GM23338 (cell line): ENCODE results near the gene CLASRP. TPM values are rescaled to one million over a fixed set of nuclear protein-coding genes. Genes with fewer than 3 reads are reported as not detected.

Experiments used
- ATAC-seq: fragments of 200-7000 bp; cut with Tn5 transposase; 3 replicates; pipeline ENCODE4 v1.9.1; 2020
- DNase-seq: peaks from one replicate; pipeline ENCODE4 v3.0.0-alpha.2; 2015; ENCODE audit warnings: low spot score
- H2AFZ ChIP-seq: fragments of 200-600 bp; sonication (generic); 2 replicates; pipeline ENCODE4 v1.8.0; 2016; ENCODE audit warnings: antibody characterized with exemption, mild to moderate bottlenecking, moderate library complexity
- H3F3A ChIP-seq: fragments of 200-600 bp; sonication (generic); replicated peaks from 2 replicates; pipeline ENCODE4 v1.8.0; 2017; ENCODE audit warnings: antibody characterized with exemption, mixed run types, low read depth
- H3K27ac ChIP-seq: fragments of 200-600 bp; sonication (generic); 2 replicates; pipeline ENCODE4 v1.6.1; 2016; ENCODE audit warnings: low read depth
- H3K27me3 ChIP-seq: fragments of 200-600 bp; sonication (generic); 2 replicates; pipeline ENCODE4 v1.8.0; 2016; ENCODE audit warnings: mild to moderate bottlenecking, mixed run types, moderate library complexity; ENCODE audit not compliant: insufficient read depth
- H3K36me3 ChIP-seq: fragments of 200-600 bp; sonication (generic); 2 replicates; pipeline ENCODE4 v1.8.0; 2016; ENCODE audit warnings: mild to moderate bottlenecking; ENCODE audit not compliant: insufficient read depth
- H3K4me1 ChIP-seq: fragments of 200-600 bp; sonication (generic); 2 replicates; pipeline ENCODE4 v1.8.0; 2016; ENCODE audit warnings: mild to moderate bottlenecking, moderate library complexity; ENCODE audit not compliant: insufficient read depth
- H3K4me2 ChIP-seq: fragments of 200-600 bp; sonication (generic); 2 replicates; pipeline ENCODE4 v1.7.1; 2017; ENCODE audit warnings: mixed run types
- H3K4me3 ChIP-seq: fragments of 200-600 bp; sonication (generic); 2 replicates; pipeline ENCODE4 v1.6.1; 2016; ENCODE audit warnings: mixed run types
- H3K79me2 ChIP-seq: fragments of 200-600 bp; sonication (generic); replicated peaks from 2 replicates; pipeline ENCODE4 v1.8.0; 2017; ENCODE audit warnings: mild to moderate bottlenecking; ENCODE audit not compliant: insufficient read depth
- H3K9me2 ChIP-seq: fragments of 200-600 bp; sonication (generic); 2 replicates; pipeline ENCODE4 v1.8.0; 2017; ENCODE audit not compliant: insufficient read depth
- H4K20me1 ChIP-seq: fragments of 200-600 bp; sonication (generic); replicated peaks from 2 replicates; pipeline ENCODE4 v1.8.0; 2017; ENCODE audit warnings: mild to moderate bottlenecking; ENCODE audit not compliant: insufficient read depth
- H3K27ac Mint-ChIP-seq: 2 replicates; pipeline ENCODE4 v1.8.0; 2020; ENCODE audit warnings: inconsistent platforms, mild to moderate bottlenecking, moderate library complexity, mixed read lengths
- H3K27me3 Mint-ChIP-seq: 3 replicates; pipeline ENCODE4 v1.8.0; 2022; ENCODE audit warnings: low read depth, mild to moderate bottlenecking, moderate library complexity, mixed read lengths, inconsistent platforms; ENCODE audit not compliant: insufficient read depth, poor library complexity
- H3K36me3 Mint-ChIP-seq: 3 replicates; pipeline ENCODE4 v1.8.0; 2021; ENCODE audit warnings: low read depth, mild to moderate bottlenecking, inconsistent platforms, moderate library complexity, mixed read lengths
- H3K4me1 Mint-ChIP-seq: 3 replicates; pipeline ENCODE4 v1.8.0; 2020; ENCODE audit warnings: mild to moderate bottlenecking, inconsistent platforms, mixed read lengths
- H3K4me3 Mint-ChIP-seq: 3 replicates; pipeline ENCODE4 v1.8.0; 2021; ENCODE audit warnings: moderate library complexity, mild to moderate bottlenecking, inconsistent platforms, mixed read lengths
- H3K9me3 Mint-ChIP-seq: 3 replicates; pipeline ENCODE4 v1.8.0; 2020; ENCODE audit warnings: moderate library complexity, mild to moderate bottlenecking, inconsistent platforms, mixed read lengths
- CREB1 ChIP-seq: fragments of 250-450 bp; sonication (Bioruptor Pico); IDR thresholded peaks from 2 replicates; pipeline ENCODE4 v1.5.0; 2020; ENCODE audit warnings: low read depth, mild to moderate bottlenecking, moderate library complexity
- CTCF ChIP-seq, 2 experiments: fragments of 200-600 bp in 1 of 2; sonication (generic) in 1 of 2; conservative IDR thresholded peaks; 2 replicates each; pipeline versions ENCODE4 v1.5.1 to v1.6.1; 2016 to 2017; ENCODE audit warnings: antibody characterized with exemption in 2 of 2, low read depth in 2 of 2, mild to moderate bottlenecking in 2 of 2, moderate library complexity in 1 of 2
- ETS1 ChIP-seq: IDR thresholded peaks from 2 replicates; pipeline ENCODE4 v1.6.1; 2016; ENCODE audit warnings: antibody characterized with exemption
- JUNB ChIP-seq: IDR thresholded peaks from one replicate; pipeline ENCODE4 v1.6.1; 2016; ENCODE audit warnings: antibody characterized with exemption; ENCODE audit not compliant: unreplicated experiment
- POLR2AphosphoS5 ChIP-seq: IDR thresholded peaks from 2 replicates; pipeline ENCODE4 v1.6.1; 2016; ENCODE audit warnings: antibody characterized with exemption, low read depth
- STAT1 ChIP-seq: IDR thresholded peaks from one replicate; pipeline ENCODE4 v1.6.1; 2016; ENCODE audit warnings: antibody characterized with exemption; ENCODE audit not compliant: unreplicated experiment
- long read RNA-seq: library from polyadenylated mRNA; unstranded; transcript quantifications from one replicate; pipeline ENCODE4 v2.0.0, GENCODE V29; 2020; ENCODE audit not compliant: unreplicated experiment
- polyA plus RNA-seq: library from polyadenylated mRNA; unstranded; fragments of >200 nt; fragmentation: Nextera tagmentation; extraction: Ambion mirVana; gene quantifications from 2 replicates; pipeline ENCODE4 v1.2.1, GENCODE V29; 2016
- total RNA-seq: library from RNA; depleted of rRNA; stranded (reverse); fragments of >200 nt; shearing (Covaris generic); gene quantifications from 2 replicates; pipeline ENCODE4 v1.2.3, GENCODE V29; 2014; rRNA removed
- TF ChIP-seq, protein P1 (sequence below): fragments of 250-450 bp; sonication (Bioruptor Pico); IDR thresholded peaks from 2 replicates; pipeline ENCODE4 v1.5.0; 2020; ENCODE audit warnings: mild to moderate bottlenecking, moderate library complexity

CLASRP gene, protein sequence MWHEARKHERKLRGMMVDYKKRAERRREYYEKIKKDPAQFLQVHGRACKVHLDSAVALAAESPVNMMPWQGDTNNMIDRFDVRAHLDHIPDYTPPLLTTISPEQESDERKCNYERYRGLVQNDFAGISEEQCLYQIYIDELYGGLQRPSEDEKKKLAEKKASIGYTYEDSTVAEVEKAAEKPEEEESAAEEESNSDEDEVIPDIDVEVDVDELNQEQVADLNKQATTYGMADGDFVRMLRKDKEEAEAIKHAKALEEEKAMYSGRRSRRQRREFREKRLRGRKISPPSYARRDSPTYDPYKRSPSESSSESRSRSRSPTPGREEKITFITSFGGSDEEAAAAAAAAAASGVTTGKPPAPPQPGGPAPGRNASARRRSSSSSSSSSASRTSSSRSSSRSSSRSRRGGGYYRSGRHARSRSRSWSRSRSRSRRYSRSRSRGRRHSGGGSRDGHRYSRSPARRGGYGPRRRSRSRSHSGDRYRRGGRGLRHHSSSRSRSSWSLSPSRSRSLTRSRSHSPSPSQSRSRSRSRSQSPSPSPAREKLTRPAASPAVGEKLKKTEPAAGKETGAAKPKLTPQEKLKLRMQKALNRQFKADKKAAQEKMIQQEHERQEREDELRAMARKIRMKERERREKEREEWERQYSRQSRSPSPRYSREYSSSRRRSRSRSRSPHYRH
- 78.7 and 92.3 TPM in 2 replicates for total RNA-seq
- polyA plus RNA-seq = 26.5 and 27.1 TPM in 2 replicates
- long read RNA-seq, transcript CLASRP-201 (21 exons, 2,234 nt) = major isoform, 6 of 10 reads
- long read RNA-seq, partial matches to known transcripts = 3 of 10 reads
- long read RNA-seq, other reads (novel, unspliced or antisense) = 1 of 10 reads

DNA sequence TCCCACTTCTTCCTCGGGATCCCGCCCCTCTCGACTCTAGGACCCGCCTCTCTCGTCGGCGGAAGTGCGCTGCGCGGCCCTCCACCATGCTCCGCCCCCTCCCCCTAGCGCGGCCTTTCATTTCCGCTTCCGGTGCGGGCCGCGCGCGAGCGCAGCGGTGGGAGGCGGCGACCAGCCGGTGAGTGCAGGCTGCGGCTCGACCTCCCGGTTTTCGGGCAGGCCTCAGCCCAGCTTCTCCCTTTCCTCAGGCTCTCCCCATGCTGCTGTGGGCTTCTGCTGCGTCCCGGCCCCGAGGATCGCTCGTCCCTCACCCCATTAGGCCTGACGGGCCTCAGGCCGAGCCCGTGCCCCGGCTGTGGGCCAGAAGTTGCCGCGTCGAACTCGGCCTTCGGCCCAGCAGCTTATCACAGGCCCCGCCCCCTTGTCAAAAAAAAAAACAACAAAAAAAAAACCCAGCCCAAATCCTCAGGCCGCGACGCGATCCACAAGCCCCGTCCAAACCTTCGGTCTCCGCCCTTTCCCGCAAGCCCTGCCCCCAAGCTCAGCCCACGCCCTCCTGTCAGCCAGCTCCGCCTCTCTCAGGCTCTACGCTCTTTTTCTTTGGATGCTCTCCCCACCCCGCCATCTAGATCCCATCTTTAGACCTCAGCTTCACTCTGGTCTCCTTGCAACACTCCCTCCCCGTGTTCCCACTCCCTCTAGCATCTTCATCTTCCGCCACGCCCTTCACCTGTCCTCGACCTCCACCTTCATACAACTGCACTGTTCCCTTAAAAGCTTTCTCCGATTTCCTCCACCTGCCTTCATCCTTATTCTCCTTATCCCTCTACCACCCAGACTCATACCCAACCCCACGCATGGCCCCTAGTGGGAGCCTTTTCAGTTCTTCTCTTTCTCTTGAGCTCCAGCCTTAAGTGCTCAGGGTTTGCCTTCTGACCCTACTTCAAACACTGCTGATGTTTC, at the start of gene CLASRP:
Gene CLASRP (plus strand): TSS at position 115 of the 963 bp plus-strand sequence. CDS start 1,168 bp downstream, outside the sequence.
- Histone ChIP-seq H3K27me3 (no peaks in the 10 kb centered on the region), H3K4me3 (peak within 1 kb of the TSS; percentile 100), H3K9me2 (no peaks in the 10 kb centered on the region), H3K27ac (peak within 1 kb of the TSS; percentile 81), H3K36me3 (peaks cover 20% of the 10 kb centered on the region; the same call in 1 of the 2 replicates), H3K4me2 (peak within 1 kb of the TSS; percentile 93), H3K79me2 (peaks cover 43% of the 10 kb centered on the region), H3K4me1 (peaks cover 6% of the 10 kb centered on the region), H3F3A (peaks cover 16% of the 10 kb centered on the region), H4K20me1 (peaks cover 29% of the 10 kb centered on the region), H2AFZ (0 out of 2 replicates have a peak within 1 kb of the TSS, but pooled peaks have one; percentile 81)
- peak within 1 kb of the TSS; percentile 83 for H3K27ac Mint-ChIP-seq
- no peaks in the 10 kb centered on the region for H3K9me3 Mint-ChIP-seq
- DNase-seq (peak; percentile 96), ATAC-seq (peak; percentile 98)
- peaks cover 41% of the 10 kb centered on the region for H3K36me3 Mint-ChIP-seq
- TF ChIP-seq STAT1 (no peak), CTCF (conservative IDR thresholded peaks at IDR 0.05; ENCODE audit: low read depth in 2 of 2) (no peak), CREB1 (CRISPR knock-in tag) (peak; percentile 62), POLR2AphosphoS5 (peak; percentile 93), JUNB (no peak), ETS1 (peak; percentile 83)
- TF ChIP-seq, protein P1, sequence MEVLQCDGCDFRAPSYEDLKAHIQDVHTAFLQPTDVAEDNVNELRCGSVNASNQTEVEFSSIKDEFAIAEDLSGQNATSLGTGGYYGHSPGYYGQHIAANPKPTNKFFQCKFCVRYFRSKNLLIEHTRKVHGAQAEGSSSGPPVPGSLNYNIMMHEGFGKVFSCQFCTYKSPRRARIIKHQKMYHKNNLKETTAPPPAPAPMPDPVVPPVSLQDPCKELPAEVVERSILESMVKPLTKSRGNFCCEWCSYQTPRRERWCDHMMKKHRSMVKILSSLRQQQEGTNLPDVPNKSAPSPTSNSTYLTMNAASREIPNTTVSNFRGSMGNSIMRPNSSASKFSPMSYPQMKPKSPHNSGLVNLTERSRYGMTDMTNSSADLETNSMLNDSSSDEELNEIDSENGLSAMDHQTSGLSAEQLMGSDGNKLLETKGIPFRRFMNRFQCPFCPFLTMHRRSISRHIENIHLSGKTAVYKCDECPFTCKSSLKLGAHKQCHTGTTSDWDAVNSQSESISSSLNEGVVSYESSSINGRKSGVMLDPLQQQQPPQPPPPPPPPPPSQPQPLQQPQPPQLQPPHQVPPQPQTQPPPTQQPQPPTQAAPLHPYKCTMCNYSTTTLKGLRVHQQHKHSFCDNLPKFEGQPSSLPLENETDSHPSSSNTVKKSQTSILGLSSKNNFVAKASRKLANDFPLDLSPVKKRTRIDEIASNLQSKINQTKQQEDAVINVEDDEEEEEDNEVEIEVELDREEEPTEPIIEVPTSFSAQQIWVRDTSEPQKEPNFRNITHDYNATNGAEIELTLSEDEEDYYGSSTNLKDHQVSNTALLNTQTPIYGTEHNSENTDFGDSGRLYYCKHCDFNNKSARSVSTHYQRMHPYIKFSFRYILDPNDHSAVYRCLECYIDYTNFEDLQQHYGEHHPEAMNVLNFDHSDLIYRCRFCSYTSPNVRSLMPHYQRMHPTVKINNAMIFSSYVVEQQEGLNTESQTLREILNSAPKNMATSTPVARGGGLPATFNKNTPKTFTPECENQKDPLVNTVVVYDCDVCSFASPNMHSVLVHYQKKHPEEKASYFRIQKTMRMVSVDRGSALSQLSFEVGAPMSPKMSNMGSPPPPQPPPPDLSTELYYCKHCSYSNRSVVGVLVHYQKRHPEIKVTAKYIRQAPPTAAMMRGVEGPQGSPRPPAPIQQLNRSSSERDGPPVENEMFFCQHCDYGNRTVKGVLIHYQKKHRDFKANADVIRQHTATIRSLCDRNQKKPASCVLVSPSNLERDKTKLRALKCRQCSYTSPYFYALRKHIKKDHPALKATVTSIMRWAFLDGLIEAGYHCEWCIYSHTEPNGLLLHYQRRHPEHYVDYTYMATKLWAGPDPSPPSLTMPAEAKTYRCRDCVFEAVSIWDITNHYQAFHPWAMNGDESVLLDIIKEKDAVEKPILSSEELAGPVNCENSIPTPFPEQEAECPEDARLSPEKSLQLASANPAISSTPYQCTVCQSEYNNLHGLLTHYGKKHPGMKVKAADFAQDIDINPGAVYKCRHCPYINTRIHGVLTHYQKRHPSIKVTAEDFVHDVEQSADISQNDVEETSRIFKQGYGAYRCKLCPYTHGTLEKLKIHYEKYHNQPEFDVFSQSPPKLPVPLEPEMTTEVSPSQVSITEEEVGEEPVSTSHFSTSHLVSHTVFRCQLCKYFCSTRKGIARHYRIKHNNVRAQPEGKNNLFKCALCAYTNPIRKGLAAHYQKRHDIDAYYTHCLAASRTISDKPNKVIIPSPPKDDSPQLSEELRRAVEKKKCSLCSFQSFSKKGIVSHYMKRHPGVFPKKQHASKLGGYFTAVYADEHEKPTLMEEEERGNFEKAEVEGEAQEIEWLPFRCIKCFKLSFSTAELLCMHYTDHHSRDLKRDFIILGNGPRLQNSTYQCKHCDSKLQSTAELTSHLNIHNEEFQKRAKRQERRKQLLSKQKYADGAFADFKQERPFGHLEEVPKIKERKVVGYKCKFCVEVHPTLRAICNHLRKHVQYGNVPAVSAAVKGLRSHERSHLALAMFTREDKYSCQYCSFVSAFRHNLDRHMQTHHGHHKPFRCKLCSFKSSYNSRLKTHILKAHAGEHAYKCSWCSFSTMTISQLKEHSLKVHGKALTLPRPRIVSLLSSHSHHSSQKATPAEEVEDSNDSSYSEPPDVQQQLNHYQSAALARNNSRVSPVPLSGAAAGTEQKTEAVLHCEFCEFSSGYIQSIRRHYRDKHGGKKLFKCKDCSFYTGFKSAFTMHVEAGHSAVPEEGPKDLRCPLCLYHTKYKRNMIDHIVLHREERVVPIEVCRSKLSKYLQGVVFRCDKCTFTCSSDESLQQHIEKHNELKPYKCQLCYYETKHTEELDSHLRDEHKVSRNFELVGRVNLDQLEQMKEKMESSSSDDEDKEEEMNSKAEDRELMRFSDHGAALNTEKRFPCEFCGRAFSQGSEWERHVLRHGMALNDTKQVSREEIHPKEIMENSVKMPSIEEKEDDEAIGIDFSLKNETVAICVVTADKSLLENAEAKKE = no peak
- H3K27me3 Mint-ChIP-seq = peaks cover 9% of the 10 kb centered on the region
- peak within 1 kb of the TSS; percentile 92 for H3K4me3 Mint-ChIP-seq
- peaks cover 10% of the 10 kb centered on the region for H3K4me1 Mint-ChIP-seq
